CD4-positive, alpha-beta T cell treated with Interleukin-15 for 1 hour (primary cell): ENCODE measurements around the gene FIBCD1.

Source experiments
- DNase-seq: peaks from one replicate; pipeline ENCODE4 v3.0.0-alpha.2; 2020

FIBCD1 gene

GRCh38 chr9:130874783-130875182 lies 64.3 kb downstream of the FIBCD1 start:
- no peak for DNase-seq

- no peak for DNase-seq
Measured at GRCh38 chr9:130873966-130874365, 65.1 kb downstream of the FIBCD1 start.

- no peak for DNase-seq
Measured at GRCh38 chr9:130872912-130873503, 66.0 kb downstream of the FIBCD1 start.

DNA sequence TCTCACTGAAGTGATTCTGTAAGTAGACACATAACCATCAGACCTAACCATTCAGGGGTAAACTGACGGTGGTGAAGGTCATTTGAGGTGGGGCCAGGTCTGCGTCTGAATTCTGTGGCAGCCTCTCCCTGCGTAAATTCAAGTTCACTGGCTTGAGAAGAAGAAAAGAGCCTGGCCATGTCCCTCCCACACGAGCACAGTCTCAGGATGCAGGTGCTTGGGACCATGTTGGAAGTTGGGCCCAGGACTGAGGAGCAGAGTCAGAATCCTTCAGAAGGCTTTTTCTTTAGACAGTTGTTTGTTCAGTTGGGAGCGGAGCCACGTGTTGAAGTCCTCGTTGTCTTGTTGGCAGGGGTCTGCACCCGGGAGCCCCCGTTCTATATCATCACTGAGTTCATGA lies 66.5 kb downstream of the FIBCD1 start:
- DNase-seq: no peak

GRCh38 chr9:130872093-130872492 lies 67.0 kb downstream of the FIBCD1 start:
- no peak for DNase-seq

GRCh38 chr9:130871395-130872062 lies 67.5 kb downstream of the FIBCD1 start:
- no peak for DNase-seq

GRCh38 chr9:130870491-130871381 lies 68.3 kb downstream of the FIBCD1 start:
- DNase-seq: no peak

- no peak for DNase-seq
Measured at GRCh38 chr9:130869250-130869649, 69.8 kb downstream of the FIBCD1 start.

DNA sequence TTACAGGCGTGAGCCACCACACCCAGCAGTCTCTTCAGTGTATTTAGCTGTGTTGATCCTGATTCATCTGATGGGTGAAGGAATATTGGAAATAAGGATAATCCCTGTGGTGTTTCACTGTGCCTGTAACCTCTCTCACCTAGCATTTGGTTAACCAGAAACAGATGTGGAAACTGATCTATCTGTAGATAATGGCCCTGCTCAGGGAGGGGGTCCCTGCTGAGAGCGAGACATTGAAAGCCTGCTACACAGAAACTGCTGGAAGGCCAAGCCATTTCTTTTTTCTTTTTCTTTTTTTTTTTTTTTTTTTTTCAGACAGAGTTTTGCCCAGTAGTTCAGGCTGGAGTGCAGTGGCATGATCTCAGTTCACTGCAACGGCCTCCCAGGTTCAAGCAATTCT lies 70.8 kb downstream of the FIBCD1 start:
- DNase-seq: no peak

GRCh38 chr9:130867556-130867955 lies 71.5 kb downstream of the FIBCD1 start:
- no peak for DNase-seq

DNA sequence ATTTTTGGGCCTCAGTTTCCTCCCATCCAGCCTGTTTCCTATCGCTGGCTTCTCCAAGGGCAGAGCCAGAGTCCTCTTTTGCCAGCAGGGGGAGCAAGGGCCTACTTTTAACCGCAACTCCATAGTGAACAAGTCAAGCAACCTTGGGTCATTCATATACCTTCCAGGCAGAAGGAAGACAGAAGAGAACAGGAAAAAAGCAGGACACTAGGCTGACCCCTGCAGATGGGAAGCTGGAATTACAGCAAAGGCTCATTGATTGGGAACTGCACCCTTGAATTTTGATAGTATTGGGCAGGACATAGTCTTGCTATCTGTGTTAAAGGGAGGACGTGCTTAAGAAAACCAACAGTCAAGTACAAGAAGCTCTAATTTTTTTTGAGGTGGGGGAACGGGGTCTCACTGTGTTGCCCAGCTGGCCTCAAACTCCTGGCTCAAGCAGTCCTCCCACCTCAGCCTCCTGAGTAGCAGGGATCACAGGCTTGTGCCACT lies 72.5 kb downstream of the FIBCD1 start:
- DNase-seq: peak; percentile 48

GRCh38 chr9:130865921-130866320 lies 73.1 kb downstream of the FIBCD1 start:
- DNase-seq: no peak

DNA sequence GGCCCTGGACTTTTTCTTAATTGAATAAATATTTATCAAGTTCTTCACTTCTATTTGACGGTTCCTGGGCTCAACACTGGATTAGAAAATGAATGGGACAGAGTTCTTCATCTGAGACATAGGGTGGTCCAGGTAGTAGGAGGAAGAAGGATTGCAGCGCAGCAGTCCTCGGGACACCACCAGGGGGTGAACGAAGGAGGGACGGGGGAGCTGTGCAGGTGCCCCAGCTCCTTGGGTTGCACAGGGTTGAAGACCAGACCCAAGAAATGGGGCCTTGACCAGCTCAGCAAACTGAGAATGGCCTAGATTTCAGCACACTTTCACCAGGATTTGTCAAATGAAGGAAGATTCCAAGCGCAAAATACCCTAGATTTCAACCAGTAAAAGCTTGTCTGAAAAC lies 74.5 kb downstream of the FIBCD1 start:
- DNase-seq: no peak

GRCh38 chr9:130862747-130863146 lies 76.3 kb downstream of the FIBCD1 start:
- DNase-seq: no peak

GRCh38 chr9:130862217-130862616 lies 76.8 kb downstream of the FIBCD1 start:
- no peak for DNase-seq

DNA sequence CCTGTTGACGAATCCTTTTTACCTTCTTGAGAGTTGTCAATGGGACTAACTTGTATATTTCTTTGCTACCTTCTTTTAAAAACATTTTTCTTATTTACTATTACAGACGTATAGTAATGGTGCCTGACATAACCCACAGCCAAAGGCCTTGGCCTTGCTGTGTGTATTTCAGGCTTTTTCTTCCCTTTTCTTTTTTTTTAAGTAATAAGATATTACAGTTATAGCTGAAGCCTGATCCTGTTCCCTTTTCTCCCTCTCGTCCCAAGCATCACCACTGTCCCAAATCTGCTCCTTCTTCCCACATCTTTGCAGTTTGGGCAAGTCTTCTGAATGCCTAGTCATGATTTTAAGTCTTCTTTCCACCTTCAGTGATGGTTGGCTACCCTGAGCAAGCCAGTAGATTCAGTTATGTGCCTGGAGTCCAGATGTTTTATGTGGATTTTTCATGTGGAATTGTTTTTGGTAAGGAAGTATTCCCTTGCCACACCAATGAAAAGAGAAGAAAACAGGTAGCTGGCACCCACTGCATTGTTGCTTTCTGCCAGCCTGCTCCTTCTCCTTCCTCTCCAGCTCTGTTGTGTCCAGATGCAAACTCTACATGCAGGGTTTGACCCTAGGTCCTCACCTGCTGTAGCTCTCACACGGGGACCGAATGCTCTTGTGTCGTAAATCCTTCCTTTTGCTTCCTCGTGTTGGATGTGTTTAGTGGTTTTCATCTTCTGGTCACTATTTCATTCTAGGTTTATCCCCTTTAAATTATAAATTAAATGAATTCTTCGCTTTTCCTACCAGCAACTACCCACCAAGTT lies 77.5 kb downstream of the FIBCD1 start:
- no peak for DNase-seq

DNA sequence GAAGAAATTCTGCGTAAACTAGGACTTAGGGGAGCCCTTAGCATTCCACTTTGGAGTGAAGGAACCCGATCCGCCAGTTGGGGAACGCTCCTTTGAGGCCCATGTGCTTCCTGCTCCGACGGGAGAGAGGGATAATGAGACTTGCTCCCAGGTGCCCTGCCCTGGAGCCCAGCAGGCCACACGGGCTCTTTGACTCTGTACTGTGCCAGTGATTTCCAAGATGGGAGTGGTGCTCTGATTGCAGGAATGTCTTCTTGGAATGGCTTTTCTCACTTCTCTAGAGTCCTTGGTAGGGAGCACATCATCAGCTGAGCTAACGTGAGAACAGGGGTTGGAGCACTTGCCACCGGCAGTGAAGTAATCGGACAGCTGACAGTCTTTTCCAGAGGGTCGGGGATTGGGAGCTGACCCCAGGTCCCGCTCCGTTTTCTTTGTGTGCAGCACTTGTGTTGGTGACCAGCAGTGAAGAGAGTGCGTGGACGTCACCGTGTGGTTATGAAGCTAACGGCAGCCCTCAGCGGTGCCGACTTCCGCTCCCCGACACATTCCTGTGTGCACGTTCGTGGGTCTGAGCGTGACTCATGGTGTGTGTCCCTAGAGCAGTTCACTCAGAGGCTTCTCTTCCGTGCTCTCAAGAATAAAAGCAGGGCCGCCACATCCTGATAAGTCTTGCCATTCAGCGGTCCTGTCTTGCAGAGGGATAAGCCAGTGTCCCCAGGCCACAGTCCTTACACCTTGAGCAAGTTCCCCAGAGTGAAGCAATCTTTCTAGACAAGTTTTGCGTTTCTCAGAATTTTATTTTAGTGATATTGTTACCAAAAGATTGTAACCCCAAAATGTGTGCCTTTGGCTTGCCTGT lies 78.4 kb downstream of the FIBCD1 start:
- no peak for DNase-seq

GRCh38 chr9:130858739-130859705 lies 80.0 kb downstream of the FIBCD1 start:
- no peak for DNase-seq

DNA sequence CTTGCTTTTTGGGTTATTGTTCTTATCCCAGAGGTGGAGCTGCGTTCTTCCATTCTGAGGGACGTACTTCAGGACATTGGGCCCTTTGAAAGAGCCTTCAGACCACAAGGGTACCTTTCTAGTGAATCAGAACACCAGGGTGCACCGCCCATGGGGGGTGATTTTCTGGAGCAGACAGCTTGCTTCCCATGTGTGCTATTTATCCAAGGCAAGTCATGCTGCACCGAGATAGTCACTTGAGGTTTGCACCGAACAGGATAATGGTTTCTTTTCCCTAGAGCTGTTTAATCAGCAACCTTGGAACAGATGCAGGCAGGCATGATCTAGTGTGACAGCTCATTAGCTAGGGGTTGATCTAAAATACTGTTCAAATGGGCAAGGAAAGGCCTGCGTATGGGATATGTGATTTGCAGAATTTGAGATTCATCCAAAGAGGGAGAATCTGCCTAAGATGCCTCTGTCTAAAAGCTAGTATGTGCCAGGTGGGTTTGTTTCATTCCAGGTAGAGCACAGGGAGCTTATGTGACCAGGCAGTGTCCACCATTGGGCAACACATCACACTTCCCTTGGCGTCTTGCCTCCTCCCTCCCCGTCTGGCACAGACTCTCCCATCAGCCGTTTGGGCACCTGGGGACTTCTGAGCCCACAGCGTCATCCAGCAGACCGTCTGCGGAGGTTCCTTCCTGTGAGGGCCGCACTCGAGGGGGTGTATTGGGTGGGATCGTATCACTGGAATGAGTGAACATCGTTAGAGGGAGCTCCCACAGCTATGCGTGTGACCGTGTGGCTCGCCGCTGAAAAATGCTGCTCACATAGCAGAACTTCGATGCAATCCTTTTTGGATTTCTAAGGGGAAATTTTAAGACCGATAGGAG lies 80.9 kb downstream of the FIBCD1 start:
- no peak for DNase-seq

GRCh38 chr9:130856474-130856873 lies 82.6 kb downstream of the FIBCD1 start:
- no peak for DNase-seq
